Ectodermal cell (in vitro differentiated cells): ENCODE results near the gene RBP3.

Experiments
- H3K27ac ChIP-seq: 2 replicates; pipeline ENCODE4 v1.7.0; 2013; ENCODE audit warnings: mild to moderate bottlenecking, low read depth, low read length; ENCODE audit not compliant: insufficient read depth, poor library complexity, severe bottlenecking
- H3K27me3 ChIP-seq: 2 replicates; pipeline ENCODE4 v1.7.0; 2013; ENCODE audit warnings: mild to moderate bottlenecking, low read length; ENCODE audit not compliant: insufficient read depth, control insufficient read depth, poor library complexity, severe bottlenecking
- H3K36me3 ChIP-seq: one replicate; pipeline ENCODE4 v1.7.0; 2013; ENCODE audit warnings: low read length; ENCODE audit not compliant: control insufficient read depth, insufficient read depth
- H3K4me1 ChIP-seq: one replicate; pipeline ENCODE4 v1.7.0; 2013; ENCODE audit warnings: low read length; ENCODE audit not compliant: control insufficient read depth, insufficient read depth
- H3K4me3 ChIP-seq: 2 replicates; pipeline ENCODE4 v1.7.0; 2013; ENCODE audit warnings: low read depth, low read length, control low read depth; ENCODE audit not compliant: insufficient read depth
- H3K9me3 ChIP-seq: 2 replicates; pipeline ENCODE4 v1.7.0; 2013; ENCODE audit warnings: mild to moderate bottlenecking, low read length, moderate library complexity; ENCODE audit not compliant: control insufficient read depth
- WGBS, 2 experiments: methylation state at CpG; one replicate each; pipeline ENCODE4 v1.1.7; 2013; ENCODE audit warnings: missing lambda C conversion rate in 2 of 2; 5-methylcytosine and 5-hydroxymethylcytosine counted together

RBP3 gene

DNA sequence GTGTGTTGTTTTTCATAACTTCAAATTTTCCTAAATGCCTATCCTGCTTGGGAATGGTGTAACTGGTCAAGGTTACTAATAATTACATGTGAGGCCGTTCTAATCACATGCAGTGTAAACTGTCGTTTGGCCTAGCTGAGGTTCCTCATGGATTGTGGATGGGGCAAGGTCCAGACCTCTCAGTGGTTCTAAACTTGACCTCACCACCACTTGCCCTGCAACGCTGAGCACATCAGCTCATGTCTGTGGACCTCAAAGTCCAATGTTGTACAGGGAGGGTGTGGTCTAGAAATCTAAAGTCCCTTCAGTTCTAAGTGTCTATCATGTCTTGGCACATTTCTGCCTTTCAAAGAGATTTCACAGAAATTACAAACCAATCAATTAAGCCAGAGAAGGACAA, 15.6 kb downstream of the RBP3 start:
- Histone ChIP-seq H3K4me3 (no peak overlapping the region), H3K4me1 (no peaks in the 10 kb centered on the region), H3K27me3 (no peaks in the 10 kb centered on the region), H3K36me3 (no peaks in the 10 kb centered on the region), H3K27ac (no peak overlapping the region), H3K9me3 (no peaks in the 10 kb centered on the region)
- 77 to 91% methylated on average over 3 of the region's 3 CpGs for WGBS, 2 experiments

DNA sequence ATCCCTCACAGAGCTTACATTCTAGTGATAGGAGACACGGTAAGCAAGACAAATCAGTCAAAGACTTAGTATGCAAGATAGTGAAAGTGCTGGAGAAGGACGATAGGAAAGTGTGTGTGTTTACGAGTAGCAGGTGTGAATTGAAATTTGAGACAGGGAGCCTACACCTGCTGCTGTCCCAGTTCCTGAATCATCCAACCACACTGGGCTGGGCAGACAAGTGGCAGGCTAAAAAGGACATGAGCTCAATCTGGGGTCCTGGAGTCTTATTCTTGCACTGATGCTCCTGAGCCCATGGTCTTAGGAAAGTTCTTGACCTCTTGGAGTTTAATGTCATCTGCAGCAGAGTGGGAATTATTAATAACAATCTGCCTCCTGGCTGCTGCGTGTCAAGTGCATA, 16.2 kb downstream of the RBP3 start:
- no peaks in the 10 kb centered on the region for H3K4me1 ChIP-seq
- no peaks in the 10 kb centered on the region for H3K27me3 ChIP-seq
- WGBS, 2 experiments = 80 to 90% methylated on average over 4 of the region's 4 CpGs
- H3K4me3 ChIP-seq = no peak overlapping the region
- no peak overlapping the region for H3K27ac ChIP-seq
- no peaks in the 10 kb centered on the region for H3K36me3 ChIP-seq
- no peaks in the 10 kb centered on the region for H3K9me3 ChIP-seq

DNA sequence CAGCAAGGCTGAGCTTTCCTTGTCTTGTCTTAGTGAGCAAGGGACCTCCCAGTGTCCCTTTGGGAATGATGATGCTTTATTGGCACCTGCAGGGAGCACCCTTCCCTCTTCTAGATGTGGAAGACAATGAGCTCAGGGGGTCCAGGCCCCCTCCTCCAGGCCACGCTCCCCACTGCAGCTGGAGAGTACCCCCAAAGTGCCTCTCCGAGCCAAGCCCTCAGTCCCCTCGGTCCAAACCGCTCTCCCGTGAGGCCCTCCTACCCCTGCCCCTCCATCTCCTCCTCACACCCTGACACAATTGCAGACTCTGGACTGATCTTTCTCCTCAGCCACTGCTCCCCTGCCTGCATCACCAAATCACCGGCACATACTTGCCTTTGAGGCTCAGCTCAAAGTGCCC, 16.7 kb downstream of the RBP3 start:
- WGBS, 2 experiments = 86 to 89% methylated on average over 6 of the region's 6 CpGs
- Histone ChIP-seq H3K27ac (no peak overlapping the region), H3K9me3 (no peaks in the 10 kb centered on the region), H3K36me3 (no peaks in the 10 kb centered on the region), H3K4me3 (no peak overlapping the region), H3K4me1 (no peaks in the 10 kb centered on the region), H3K27me3 (no peaks in the 10 kb centered on the region)

DNA sequence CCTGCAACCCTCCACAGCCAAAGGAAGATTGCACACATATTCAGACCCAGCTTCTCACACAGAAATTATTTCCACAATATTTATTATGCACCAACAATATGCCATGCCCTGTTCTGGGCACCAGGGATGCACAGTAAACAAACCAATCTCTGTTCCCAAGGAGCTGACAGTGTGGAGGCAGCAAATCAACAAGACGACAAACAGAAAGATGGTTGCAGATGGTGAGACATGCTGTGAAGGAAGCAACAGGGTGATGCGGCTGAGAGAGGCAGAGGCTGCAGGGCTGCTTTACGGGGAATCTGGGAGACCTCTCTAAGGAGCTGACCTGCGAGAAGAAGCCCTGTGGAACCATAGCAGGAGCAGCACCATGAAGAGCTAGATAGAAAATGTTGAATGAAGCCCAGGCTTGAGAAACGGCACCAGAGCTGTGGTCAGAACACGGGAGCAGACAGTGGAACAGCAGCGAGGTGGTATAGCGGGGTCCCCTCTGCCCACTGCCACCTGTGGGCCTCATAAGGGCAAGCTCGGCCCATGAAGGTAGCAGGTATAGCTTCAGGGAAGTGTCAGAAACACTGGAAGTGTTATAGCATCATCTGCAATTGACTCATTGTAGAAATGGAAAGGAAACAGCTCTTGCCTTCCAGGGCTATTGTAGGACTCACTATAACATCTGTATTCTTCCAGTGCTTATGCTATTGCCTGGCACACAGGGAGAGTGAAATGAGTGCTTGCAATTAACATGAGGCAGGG, 17.4 kb downstream of the RBP3 start:
- Histone ChIP-seq H3K4me3 (no peak overlapping the region), H3K36me3 (no peaks in the 10 kb centered on the region), H3K9me3 (no peaks in the 10 kb centered on the region), H3K27ac (no peak overlapping the region), H3K4me1 (no peaks in the 10 kb centered on the region), H3K27me3 (no peaks in the 10 kb centered on the region)
- WGBS, 2 experiments = 90 to 91% methylated on average over 9 of the region's 9 CpGs

DNA sequence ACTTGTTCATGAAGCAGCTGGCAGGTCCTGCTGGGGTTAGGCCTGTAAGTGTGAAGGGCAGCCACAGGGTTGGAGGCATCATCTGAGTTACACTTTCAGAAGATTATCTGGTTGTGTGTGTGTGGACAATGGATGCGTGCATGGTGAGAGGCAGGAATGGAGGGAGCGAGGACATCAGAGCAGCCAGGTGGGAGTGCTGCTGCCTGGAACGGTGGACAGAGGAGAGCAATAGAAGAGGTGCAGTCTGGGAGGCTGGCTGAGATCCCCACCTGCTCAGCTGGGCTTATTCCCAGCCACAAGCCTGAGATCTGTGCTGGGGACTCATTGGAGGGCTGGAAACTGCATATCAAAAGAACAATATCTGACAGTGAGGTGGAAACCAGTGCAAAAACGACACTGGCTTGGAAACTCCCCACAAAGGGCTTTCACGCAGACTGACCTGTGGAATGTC, 18.0 kb downstream of the RBP3 start:
- 92% methylated on average over 5 of the region's 5 CpGs for WGBS, 2 experiments
- Histone ChIP-seq H3K4me3 (no peak overlapping the region), H3K4me1 (no peaks in the 10 kb centered on the region), H3K9me3 (no peaks in the 10 kb centered on the region), H3K27me3 (no peaks in the 10 kb centered on the region), H3K36me3 (no peaks in the 10 kb centered on the region), H3K27ac (no peak overlapping the region)

DNA sequence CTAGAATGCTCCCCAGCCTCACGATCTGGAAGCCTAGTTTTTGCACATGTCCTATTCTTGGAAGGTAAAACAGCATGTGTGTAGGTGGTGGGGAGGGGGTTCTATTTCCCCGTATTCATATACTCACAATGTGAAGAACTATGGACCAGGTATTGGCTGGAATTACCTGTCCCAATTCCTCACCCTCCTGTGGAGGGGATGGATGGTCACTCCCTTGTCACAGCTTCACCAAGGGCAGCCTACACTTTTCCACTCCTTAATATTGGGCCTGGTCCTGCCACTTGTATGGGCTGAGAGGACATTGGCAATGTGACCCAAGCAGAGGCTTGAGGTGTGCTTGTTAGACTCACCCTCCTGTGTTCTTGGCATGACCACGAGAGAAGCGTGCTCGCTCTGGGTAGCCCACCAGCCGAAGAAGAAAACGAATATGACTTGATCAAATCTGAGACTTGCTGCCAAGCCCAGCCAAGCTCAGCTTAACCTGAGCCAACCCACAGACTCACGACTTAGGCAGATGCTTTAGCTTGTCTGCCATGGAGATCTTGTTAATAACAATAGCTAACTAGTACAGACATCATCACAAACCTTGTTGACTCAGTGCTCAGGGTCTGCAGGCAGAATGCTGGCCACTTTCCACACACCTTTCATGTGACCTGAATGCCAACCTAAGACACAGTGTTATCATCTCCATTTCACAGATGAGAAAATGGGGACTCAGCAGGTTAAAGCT, 18.7 kb downstream of the RBP3 start:
- H3K36me3 ChIP-seq = no peaks in the 10 kb centered on the region
- H3K4me1 ChIP-seq = no peaks in the 10 kb centered on the region
- H3K4me3 ChIP-seq = no peak overlapping the region
- 92 to 96% methylated on average over 7 to 8 of the region's 8 CpGs for WGBS, 2 experiments
- H3K27ac ChIP-seq = no peak overlapping the region
- H3K27me3 ChIP-seq = no peaks in the 10 kb centered on the region
- no peaks in the 10 kb centered on the region for H3K9me3 ChIP-seq

DNA sequence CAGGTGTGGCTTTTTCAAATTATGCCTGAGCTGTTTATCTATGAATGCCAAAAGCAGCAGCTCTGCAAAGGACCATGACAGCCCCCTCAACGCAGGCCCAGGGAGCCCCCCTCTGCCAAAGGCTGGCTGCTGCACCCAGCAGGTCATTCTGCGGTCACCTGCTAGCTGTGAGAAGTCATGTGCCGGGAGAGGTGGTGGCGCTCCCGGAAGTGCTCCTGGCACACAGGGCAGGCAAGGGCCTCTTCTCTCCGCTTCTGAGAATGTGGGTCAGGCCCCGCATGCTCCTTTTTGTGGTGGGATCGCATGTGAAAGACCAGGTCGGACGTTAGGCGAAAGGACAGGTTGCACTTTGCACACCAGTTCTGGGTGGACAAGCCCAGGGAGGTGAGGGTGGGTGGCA, 19.5 kb downstream of the RBP3 start:
- Histone ChIP-seq H3K4me3 (no peak overlapping the region), H3K27me3 (no peaks in the 10 kb centered on the region), H3K27ac (no peak overlapping the region)

DNA sequence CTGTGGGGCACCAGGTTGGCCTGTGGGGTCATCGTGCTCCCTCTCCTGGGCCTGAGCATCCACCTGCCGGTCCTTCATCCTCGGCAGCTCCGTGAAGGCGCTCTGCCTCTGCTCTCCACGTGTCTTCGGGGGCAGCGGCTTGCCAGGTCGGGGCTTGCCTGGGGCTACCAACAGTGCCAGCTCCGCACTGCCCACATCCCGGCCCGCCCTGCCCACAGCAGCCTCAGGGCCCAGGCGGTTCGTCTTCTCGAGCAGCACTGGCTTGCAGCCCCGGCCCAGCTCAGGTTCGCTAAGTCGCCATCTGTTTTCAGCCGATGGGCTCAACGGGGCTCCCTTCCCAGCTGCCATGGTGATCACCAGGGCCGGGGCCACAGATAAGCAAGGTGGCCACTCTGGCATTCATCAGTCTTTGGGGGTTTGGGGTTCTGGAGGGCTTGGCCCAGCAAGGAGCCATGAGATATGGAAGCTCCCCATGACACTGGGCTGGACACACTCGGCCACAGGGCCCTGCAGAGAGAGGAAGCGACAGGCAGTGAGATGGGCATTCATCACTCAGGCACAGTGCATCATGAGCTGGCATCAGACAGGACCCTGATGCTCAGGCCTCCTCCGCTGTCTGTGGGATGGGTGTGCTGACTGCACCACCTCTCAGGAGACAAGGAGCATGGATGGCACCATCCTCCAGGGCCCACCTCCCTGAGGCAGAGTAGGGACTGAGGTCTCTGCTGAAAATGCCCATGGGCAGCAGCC, 20.4 kb downstream of the RBP3 start:
- Histone ChIP-seq H3K27ac (no peak overlapping the region), H3K27me3 (no peaks in the 10 kb centered on the region), H3K9me3 (no peaks in the 10 kb centered on the region), H3K4me3 (no peak overlapping the region), H3K4me1 (no peaks in the 10 kb centered on the region), H3K36me3 (no peaks in the 10 kb centered on the region)
- WGBS, 2 experiments = 95 to 96% methylated on average over 24 of the region's 24 CpGs

More for the DNA sequence above, 19.5 kb downstream of the RBP3 start:
- 92 to 95% methylated on average over 11 of the region's 11 CpGs for WGBS, 2 experiments
- Histone ChIP-seq H3K9me3 (no peaks in the 10 kb centered on the region), H3K4me1 (no peaks in the 10 kb centered on the region), H3K36me3 (no peaks in the 10 kb centered on the region)

DNA sequence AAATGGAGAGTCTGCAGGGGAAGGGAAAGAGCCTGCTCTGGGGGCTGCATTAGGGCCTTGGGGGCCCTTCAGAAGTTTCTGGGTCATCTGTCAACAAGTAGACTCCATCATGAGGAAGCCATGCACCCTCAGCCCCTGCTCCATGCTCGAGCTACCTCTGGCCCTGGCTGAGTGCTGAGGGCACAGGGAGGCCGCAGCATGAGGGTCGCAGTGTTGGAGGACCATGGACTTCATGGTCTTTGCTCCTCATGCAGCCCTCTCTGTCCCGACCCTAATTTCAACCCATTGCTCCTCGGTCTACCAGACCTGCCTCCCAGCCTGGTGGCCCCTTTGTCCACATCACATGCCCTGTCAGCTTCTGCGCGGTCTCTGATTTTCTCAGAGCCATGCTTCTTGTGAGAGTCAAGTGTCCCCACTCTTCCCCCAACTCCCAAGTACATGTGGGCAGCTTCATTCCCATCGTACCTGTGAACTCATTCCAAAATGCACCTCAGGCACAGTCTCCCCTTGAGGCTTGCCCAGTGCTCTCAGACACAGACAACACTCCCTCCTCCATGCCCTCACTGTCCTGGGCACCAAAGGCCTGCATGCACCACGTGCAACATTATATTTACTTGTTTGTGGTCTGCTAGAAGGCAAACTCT, 21.2 kb downstream of the RBP3 start:
- Histone ChIP-seq H3K27me3 (no peaks in the 10 kb centered on the region), H3K36me3 (no peaks in the 10 kb centered on the region), H3K27ac (no peak overlapping the region), H3K4me3 (no peak overlapping the region), H3K4me1 (no peaks in the 10 kb centered on the region), H3K9me3 (no peaks in the 10 kb centered on the region)
- 91% methylated on average over 9 of the region's 9 CpGs for WGBS, 2 experiments
